GM19452 (cell line): ENCODE data around the gene PCP2.
"Not testable (repeated sequence)": the region's sequence is repeated elsewhere in the genome, so short reads cannot be mapped to it uniquely, and the experiment has no call there.

Source experiments
- ATAC-seq: cut with Tn5 transposase; IDR thresholded peaks from one replicate; pipeline ENCODE4 v1.9.1; 2021; ENCODE audit not compliant: unreplicated experiment

Gene PCP2

DNA sequence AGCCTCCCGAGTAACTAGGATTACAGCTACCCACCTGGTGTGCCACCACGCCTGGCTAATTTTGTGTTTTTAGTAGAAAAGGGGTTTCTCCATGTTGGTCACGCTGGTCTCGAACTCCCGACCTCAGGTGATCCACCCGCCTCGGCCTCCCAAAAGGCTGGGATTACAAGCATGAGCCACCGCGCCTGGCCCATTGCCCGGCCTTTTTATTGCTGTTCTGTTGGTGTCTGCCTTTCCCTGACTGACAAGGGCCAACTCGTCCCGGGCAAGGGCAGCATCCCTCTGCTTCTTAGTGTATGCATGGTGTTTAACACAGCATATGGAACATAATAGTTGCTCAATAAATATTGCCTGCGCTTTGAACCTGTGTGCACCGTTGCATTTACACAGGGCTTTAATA, 29.1 kb upstream of the PCP2 start:
- ATAC-seq: no peak

DNA sequence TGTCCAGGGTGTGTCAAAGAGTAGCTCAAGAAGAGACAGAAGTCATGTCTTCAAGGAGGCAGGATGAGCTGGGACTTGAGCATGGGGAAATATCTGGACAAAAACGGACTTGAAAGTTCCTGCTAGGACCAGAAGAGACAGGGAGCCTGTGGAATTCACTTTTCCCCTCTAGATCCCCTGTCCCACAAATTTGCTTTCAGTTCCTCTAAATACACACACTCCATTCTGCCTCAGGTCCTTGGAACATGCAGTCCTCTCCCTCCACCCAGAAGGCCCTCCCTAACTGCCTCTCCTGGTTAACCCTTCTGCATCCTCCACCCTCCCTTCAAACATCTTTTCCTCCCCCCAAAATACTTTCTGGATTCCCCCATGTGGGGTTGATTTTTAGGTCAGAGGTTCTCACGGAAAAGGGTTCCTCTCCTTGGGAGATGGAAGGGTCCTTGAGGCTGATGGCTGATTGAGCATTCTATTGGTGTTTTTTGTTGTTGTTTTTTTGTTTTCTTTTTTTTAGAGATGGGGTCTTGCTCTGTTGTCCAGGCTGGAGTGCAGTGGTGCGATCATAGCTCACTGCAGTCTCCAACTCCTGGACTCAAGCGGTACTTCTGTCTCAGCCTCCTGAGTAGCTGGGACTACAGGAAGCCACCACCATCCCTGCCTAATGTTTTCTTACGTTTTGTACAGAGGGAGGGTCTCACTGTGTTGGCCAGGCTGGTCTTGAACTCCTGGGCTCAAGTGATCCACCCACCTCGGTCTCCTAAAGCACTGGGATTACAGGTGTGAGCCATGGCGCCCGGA, 28.4 kb upstream of the PCP2 start:
- ATAC-seq: no peak

DNA sequence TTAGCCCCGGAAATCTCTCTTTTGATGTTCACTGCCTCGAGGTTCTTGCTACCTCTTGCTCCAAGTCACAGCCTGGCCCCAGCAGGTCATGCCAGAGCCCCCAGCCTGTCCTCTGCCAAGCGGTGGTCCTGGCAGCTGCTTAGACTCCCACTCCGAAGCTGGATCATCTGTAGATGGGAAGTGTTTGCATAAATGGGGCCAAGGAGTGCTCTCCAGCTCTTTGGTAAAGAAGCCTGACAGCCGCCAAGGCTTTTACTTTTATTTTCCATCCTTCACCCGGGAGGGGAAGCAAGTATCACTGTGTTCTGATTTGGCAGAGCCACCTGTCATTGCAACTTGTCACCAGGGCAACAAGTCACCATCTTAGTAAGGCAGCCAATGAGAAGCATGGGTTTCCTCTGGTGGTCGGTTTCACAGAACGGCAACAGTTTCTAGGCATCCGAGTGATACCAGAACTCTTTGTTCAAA, 24.7 kb upstream of the PCP2 start:
- no peak for ATAC-seq

DNA sequence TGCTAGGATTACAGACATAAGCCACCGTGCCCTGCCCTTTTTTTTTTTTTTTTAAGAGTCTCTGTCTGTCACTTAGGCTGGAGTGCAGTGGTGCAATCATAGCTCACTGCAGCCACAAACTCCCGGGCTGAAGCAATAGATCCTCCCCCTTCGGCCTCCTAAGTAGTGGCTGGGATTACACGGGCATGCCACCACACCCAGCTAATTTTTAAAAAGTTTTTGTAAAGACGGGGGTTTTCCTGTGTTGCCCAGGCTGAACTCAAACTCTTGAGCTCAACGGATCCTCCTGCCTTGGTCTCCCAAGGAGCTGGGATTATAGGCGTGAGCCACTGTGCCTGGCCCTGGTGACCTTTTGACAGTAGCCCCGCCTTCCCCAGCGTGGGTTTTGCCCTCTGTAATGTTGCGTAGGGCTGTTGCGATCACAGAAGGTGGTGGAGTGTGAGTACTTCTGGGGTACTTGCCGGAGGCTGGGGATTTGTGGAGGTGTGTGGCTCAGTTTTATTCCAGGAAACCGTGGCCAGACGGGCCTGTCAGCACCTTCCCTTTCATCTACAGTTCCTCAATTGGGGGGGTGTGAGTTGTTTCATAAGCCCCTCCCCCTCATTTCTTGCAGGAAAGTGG, 23.7 kb upstream of the PCP2 start:
- no peak for ATAC-seq

DNA sequence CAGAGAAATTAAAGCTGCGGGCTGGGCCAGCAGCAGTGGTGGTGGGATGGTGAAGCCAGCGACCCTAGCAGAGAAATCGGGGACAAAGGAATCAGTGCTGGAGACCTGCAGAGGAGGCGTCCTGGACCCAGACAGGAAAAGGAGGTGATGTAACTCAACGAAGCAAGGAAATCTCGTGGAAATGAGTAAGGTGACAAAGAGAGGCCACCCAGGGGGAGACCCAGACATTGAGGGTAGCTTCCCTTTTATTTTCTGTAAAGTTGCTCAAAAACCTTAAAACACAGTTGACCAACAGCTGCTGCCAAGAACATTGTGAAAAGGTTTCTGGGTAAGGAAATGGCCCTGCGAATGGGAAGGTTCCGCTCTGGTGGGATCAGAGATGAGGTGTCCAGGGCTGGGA, 22.1 kb upstream of the PCP2 start:
- ATAC-seq: no peak

DNA sequence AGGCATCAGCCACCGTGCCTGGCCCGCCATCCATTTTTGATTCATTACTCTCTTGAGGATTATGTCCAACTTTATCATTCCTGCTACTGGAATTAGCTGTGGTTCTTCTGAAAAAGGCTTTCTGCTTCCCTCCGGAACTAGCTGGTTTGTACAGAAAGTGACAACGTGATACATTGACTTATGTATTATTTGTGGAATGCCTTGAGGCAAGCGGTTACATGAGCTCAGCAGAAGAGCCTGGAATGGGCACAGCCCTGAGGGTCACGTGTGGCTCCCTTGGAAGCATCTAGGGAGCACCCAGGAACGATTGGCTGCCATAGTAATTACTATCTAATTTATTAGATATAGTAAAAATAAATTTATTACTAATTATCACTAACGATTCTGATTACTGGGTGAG, 20.9 kb upstream of the PCP2 start:
- ATAC-seq: no peak

DNA sequence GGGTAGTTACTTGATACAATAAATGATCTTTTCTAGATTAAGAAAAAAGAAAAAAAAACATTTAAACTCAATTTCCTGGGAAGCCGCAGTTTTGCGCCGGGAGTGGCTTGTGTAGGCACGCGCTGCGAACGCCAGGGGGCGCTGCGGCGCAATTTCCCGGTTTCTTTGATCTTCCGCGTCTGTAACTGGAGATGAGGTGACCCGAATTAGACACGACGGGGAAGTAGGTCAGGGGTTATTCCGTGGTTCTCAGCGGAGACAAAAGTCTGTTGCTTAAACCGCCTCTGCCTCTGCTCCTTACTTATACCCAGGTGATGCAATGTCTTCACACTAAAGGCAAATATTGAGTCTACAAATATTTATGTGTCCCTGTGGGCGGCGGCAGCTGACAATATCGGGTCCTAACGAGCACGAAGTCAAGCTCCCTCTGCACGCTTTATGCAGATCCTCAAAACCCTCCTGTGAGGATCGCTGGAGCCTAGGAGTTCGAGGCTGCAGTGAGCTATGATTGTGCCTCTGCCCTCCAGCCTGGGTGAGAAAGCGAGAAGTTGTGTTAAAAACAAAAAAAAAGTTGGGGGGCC, 18.6 kb upstream of the PCP2 start:
- ATAC-seq: no peak

DNA sequence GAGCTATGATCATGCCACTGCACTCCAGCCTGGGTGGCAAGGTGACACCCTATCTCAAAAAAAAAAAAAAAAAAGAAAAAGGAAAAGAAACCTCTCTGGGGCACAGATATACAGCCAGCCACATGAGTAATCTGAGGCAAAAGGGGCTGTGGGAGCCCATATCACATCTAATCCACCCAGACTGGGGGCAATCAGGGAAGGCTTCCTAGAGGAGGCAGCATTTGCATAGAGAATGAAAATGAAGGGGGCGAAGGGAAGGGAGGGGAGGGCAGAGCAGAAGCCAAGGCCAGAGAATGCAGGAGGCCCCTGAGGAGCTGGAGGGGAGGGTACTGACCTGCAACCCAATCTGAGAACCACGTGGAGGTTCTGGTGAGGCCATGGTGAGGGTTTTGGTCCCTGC, 16.6 kb upstream of the PCP2 start:
- ATAC-seq: no peak

DNA sequence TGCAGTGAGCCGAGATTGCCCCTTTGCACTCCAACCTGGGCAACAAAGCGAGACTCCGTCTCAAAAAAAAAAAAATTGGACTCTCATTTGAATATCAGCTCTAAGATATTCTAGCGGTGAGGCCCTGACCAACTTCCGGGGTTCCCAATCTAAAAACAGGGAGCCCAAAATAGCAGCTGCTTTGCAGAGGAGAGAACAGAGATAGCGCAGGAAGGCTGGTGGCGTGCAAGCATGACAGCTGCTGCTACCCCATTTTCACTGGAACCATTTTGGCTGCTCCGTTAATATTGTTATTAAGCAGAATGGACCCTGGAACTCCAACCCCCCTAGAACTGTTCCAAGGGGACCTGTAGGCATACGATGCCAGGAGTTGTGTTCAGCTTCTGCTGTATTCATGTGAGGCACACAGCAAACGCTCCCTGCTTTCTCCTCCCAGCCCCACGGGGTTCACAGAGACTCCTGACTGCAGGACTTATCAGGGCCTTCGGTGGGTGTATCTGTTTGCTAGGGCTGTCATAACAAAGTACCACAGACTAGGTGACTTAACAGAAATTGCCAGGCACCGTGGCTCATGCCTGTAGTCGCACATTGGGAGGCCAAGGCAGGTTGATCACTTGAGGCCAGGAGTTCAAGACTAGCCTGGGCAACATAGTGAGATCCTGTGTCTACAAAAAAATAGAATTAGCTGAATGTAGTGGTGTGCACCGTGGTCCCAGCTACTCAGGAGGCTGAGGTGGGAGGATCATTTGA, 14.9 kb upstream of the PCP2 start:
- ATAC-seq: no peak

DNA sequence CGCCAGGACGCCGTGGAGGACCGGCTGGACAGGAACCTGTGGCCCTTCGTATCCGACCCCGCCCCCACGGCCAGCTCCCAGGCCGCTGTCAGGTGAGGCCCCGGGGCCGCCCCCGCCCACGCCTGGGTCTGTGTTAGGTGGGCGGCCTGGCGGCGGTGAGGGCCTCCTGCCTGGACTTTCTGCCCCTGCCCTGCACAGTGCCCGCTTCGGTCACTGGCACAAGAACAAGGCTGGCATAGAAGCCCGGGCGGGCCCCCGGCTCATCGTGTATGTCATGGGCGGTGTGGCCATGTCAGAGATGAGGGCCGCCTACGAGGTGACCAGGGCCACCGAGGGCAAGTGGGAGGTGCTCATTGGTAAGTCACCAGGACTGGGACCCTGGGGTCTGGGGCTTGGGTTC, 13.6 kb upstream of the PCP2 start:
- ATAC-seq: no peak

DNA sequence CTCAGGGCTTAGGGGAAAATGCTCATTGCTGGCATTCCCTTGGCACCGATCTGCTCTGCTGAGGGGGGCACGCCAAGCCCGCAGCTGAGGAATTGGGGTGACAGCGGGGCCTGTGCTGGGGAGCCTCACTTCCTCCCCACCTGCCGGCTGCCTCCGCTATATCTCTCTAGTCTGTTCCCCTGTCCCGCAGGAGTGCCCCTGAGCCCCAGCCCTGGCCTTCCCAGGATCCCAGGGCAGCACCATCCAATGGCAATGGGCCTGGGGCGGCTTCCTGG, 12.8 kb upstream of the PCP2 start:
- no peak for ATAC-seq

DNA sequence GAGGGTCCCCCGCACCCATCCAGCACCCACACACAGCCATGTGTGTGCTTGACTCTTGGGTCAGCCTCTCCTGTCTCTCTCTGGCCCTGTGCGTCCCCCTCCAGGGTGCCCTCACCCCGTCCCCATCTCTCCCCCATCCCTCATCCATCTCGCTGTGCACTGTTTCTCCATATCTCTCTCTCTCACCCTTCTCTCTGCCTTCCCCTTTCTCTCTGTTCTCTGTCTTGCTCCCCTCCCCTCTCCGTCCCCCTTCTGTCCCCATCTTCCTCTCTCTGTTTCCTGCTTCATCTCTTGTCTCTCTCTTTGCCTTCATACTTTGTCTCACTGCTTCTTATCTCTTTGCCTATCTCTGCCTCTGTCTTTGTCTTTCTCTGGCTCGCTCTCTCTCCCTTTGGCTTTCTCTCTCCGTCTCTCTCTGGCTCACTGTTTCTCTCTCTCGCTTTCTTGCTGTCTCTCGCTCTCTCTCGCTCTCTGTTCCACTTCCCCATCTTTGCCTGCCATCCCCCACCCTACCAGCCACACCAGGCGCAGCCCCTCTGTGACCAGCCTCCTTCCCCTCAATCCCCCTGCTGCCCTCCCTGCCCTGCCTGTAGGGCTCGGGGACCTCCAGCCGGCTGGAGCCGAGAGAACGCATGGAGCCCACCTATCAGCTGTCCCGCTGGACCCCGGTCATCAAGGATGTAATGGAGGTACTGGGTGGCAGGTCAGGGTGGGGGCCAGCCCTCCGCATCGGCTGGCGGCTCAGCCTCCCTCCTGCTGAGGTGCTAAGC, 12.3 kb upstream of the PCP2 start:
- ATAC-seq: no peak

DNA sequence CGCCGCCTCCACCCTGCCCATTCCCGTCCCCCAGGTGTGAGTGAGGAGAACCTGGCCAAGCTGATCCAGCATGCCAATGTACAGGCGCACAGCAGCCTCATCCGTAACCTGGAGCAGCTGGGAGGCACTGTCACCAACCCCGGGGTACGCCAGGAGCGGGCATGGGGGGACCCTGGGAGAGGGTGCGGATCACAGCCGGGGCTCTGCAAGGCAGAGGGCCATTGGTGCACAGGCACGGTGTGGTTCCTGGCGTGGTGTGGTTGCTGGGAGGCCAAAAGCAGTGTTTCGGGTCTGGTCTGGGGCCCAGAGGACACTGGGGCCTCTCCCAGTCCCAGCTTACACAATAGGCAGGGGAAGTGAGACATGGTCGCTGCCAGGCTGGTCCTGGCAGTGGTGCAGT, 11.6 kb upstream of the PCP2 start:
- ATAC-seq: no peak

DNA sequence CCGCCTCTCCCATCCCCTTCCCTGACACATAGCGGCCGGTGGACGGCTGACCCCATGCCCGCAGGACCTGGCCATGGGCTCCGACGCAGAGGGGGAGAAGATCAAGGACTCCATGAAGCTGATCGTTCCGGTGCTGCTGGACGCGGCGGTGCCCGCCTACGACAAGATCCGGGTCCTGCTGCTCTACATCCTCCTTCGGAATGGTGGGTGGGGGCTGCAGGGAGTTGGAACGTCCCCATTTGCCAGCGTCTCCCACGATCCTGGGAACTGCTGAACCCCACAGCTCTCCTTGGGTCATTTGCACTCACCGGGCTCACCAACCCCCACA, 11.0 kb upstream of the PCP2 start:
- no peak for ATAC-seq

DNA sequence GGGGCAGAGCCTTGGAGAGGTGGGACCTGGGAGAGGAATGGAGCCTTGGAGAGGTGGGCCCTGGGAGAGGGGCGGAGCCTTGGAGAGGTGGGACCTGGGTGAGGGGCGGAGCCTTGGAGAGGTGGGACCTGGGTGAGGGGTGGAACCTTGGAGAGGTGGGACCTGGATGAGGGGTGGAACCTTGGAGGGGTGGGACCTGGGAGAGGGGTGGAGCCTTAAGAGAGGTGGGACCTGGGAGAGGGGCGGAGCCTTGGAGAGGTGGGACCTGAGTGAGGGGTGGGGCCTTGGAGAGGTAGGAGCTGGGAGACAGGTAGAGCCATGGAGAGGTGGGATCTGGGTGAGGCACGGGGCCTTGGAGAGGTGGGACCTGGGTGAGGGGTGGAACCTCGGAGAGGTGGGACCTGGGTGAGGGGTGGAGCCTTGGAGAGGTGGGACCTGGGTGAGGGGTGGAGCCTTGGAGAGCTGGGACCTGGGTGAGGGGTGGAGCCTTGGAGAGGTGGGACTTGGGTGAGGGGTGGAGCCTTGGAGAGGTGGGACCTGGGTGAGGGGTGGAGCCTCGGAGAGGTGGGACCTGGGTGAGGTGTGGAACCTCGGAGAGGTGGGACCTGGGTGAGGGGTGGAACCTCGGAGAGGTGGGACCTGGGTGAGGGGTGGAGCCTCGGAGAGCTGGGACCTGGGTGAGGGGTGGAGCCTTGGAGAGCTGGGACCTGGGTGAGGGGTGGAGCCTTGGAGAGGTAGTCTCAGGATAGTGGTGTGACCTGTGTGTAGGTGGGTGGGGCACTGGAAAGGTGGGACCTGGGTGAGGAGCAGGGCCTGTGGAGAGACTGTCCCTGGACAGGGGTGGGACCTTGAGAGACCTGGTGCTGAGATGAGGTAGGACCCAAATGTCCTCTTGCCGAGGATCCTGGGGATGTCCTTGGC, 10.4 kb upstream of the PCP2 start:
- ATAC-seq: not testable (repeated sequence)

DNA sequence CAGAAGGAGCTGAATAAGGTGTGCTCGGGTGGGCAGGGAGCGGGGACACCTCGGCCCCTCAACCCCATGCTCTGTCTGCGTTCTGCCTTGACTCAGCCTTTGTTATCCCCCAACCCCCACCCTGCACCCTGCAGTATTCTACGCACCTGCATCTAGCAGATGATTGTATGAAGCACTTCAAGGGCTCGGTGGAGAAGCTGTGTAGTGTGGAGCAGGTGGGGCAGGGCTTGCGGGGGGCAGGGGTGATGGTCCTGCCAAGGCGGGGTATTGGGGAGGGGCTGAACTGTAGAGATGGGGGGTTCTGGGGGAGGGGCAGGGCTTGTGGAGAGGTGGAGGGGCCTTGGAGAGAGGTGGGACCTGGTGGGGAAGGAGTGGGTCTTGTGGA, 9.5 kb upstream of the PCP2 start:
- no peak for ATAC-seq

DNA sequence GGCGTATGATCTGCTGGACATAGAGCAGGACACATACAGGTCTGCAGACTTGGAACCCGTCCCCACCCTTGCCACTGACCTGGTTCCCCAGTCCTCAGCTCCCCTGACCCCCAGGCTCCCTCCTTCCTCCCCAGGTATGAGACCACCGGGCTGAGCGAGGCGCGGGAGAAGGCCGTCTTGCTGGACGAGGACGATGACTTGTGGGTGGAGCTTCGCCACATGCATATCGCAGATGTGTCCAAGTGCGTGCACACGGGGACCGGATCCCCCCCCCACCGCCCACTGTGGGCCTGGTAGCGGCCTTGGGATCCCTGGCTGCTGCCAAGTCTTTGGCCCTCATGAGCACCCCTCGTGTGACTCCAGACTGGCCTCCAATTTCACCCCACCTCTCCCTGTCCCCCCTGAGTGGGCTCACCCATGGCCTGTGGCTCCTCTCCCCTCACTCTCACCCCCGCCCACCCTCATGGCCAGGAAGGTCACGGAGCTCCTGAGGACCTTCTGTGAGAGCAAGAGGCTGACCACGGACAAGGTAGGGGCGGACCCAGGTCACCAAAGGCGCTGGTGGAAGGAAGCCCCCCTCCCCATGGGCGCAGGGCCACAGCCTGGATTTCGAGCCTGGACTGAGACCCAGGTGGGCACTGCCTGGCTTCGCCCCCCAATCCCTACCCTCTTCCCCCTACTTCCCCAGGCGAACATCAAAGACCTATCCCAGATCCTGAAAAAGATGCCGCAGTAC, 8.9 kb upstream of the PCP2 start:
- no peak for ATAC-seq

DNA sequence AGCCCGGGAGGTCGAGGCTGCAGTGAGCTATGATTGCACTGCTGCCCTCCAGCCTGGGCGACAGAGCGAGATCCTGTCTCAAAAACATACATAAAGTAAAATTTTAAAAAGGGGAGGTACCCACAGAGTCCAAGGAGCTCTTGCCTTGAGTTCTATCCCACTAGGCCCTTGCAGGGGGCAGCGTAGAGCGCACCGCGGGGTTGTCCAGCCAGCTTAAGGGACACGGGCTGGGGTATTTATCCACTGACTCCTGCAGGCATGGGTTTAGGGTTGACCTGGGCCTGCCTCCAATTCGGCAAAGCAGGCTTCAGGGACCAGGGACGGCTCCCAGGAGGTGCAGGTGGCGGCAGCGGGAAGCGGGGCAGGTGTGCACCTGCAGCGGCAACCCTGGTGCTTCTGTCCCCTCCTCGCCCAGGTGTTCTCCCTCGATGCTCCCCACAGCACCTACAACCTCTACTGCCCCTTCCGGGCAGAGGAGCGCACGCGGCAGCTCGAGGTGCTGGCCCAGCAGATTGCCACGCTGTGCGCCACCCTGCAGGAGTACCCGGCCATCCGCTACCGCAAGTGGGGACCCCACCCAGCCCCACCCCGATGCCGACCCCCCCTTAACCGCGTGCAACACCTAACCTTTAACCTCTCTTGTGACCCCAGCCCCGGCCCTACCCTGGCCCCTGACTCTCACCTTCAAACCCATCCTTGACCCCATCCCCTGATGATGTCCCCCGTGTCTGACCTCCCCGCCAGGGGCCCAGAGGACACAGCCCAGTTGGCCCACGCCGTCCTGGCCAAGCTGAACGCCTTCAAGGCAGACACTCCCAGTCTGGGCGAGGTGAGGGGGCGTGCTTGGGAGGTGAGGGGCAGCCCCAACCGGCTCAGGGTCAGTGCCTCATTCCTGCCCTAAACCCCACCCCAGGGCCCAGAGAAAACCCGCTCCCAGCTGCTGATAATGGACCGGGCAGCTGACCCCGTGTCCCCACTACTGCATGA, 8.1 kb upstream of the PCP2 start:
- ATAC-seq: no peak
